Measurements from ENCODE around the gene PLA2R1. TPM values are rescaled to one million over a fixed set of nuclear protein-coding genes. Genes with fewer than 3 reads are reported as not detected.

Gene PLA2R1
- total RNA-seq, 1 experiment from 2014 or later = 1.1 TPM

- no peak for ATAC-seq
- H3K9me3 Mint-ChIP-seq = no peaks in the 10 kb centered on the region
- ChIA-PET POLR2A (no interaction called here), CTCF (interaction anchor here (1.1 kb wide), 1 partner anchor 11 kb away, joined by 3 read pairs; no protein-coding TSS in a partner anchor)
- no peaks in the 10 kb centered on the region for H3K36me3 Mint-ChIP-seq
- no peaks in the 10 kb centered on the region for H3K4me1 Mint-ChIP-seq
- no peak overlapping the region for H3K4me3 Mint-ChIP-seq
- TF ChIP-seq CREB1 (CRISPR knock-in tag; IDR thresholded peaks at IDR 0.05) (no peak), PRRX2 (CRISPR knock-in tag; IDR thresholded peaks at IDR 0.05) (no peak), TEAD1 (CRISPR knock-in tag; IDR thresholded peaks at IDR 0.05) (no peak), JUN (CRISPR knock-in tag; IDR thresholded peaks at IDR 0.05) (no peak), RORB (CRISPR knock-in tag; IDR thresholded peaks at IDR 0.05) (no peak), OVOL2 (CRISPR knock-in tag; IDR thresholded peaks at IDR 0.05; ENCODE audit: borderline replicate concordance) (no peak), ATF3 (CRISPR knock-in tag; conservative IDR thresholded peaks at IDR 0.05) (no peak), ZNF121 (CRISPR knock-in tag; IDR thresholded peaks at IDR 0.05) (no peak), FOXP4 (CRISPR knock-in tag; IDR thresholded peaks at IDR 0.05) (no peak), TCF7 (CRISPR knock-in tag; IDR thresholded peaks at IDR 0.05; ENCODE audit: low read depth) (no peak), EMX1 (CRISPR knock-in tag; IDR thresholded peaks at IDR 0.05) (no peak), E2F1 (CRISPR knock-in tag; IDR thresholded peaks at IDR 0.05) (no peak), MYBL2 (CRISPR knock-in tag; IDR thresholded peaks at IDR 0.05) (no peak), ATF2 (CRISPR knock-in tag; IDR thresholded peaks at IDR 0.05; ENCODE audit: borderline replicate concordance, low read depth) (no peak)
- TF ChIP-seq, protein P1, sequence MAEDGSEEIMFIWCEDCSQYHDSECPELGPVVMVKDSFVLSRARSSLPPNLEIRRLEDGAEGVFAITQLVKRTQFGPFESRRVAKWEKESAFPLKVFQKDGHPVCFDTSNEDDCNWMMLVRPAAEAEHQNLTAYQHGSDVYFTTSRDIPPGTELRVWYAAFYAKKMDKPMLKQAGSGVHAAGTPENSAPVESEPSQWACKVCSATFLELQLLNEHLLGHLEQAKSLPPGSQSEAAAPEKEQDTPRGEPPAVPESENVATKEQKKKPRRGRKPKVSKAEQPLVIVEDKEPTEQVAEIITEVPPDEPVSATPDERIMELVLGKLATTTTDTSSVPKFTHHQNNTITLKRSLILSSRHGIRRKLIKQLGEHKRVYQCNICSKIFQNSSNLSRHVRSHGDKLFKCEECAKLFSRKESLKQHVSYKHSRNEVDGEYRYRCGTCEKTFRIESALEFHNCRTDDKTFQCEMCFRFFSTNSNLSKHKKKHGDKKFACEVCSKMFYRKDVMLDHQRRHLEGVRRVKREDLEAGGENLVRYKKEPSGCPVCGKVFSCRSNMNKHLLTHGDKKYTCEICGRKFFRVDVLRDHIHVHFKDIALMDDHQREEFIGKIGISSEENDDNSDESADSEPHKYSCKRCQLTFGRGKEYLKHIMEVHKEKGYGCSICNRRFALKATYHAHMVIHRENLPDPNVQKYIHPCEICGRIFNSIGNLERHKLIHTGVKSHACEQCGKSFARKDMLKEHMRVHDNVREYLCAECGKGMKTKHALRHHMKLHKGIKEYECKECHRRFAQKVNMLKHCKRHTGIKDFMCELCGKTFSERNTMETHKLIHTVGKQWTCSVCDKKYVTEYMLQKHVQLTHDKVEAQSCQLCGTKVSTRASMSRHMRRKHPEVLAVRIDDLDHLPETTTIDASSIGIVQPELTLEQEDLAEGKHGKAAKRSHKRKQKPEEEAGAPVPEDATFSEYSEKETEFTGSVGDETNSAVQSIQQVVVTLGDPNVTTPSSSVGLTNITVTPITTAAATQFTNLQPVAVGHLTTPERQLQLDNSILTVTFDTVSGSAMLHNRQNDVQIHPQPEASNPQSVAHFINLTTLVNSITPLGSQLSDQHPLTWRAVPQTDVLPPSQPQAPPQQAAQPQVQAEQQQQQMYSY (CRISPR knock-in tag; IDR thresholded peaks at IDR 0.05) = no peak
- TF ChIP-seq, protein P2, sequence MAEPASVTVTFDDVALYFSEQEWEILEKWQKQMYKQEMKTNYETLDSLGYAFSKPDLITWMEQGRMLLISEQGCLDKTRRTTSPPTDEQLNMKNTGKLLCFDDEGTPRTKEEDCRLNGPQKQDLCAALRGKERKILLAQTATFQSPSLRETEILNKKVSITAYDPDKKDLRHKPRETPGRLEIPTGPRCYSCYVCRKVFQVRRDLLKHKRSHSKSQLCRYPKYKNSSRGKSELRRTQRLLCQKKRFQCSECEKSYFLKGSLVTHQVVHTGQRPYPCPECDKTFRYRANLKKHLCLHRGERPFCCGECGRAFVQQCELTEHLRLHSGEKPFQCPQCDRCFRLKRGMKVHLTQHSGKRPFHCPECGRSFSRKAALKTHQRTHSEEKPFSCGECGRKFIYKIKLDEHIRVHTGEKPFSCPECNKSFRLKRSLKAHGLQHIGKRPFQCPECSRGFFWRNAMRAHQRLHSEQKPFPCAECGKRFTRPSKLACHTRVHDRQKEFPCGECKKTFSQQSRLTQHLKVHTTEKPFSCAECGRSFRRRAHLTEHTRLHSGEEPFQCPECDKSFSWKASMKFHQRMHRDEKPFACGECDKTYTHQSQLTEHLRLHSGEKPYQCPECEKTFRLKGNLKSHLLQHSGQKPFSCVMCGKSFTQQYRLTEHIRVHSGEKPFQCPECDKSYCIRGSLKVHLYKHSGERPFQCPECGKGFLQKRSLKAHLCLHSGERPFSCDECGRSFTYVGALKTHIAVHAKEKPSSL (CRISPR knock-in tag; conservative IDR thresholded peaks at IDR 0.05) = no peak
- TF ChIP-seq, protein P3, sequence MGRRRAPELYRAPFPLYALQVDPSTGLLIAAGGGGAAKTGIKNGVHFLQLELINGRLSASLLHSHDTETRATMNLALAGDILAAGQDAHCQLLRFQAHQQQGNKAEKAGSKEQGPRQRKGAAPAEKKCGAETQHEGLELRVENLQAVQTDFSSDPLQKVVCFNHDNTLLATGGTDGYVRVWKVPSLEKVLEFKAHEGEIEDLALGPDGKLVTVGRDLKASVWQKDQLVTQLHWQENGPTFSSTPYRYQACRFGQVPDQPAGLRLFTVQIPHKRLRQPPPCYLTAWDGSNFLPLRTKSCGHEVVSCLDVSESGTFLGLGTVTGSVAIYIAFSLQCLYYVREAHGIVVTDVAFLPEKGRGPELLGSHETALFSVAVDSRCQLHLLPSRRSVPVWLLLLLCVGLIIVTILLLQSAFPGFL (CRISPR knock-in tag; IDR thresholded peaks at IDR 0.05; ENCODE audit: borderline replicate concordance) = no peak
- no peak overlapping the region for H3K27ac Mint-ChIP-seq
- H3K27me3 Mint-ChIP-seq (ENCODE audit: low read depth) = peaks cover 17% of the 10 kb centered on the region
- DNase-seq (ENCODE audit: low spot score) = no peak
Measured at GRCh38 chr2:159910951-159911350, 151.5 kb downstream of the PLA2R1 start.

Data from WTC11 (cell line).